Right hindlimb (tissue), 1 donor: Measurements from ENCODE around the gene NACC1.
A peak's percentile ranks its signal among the peaks of the same experiment; 100 is the strongest.
"Not testable (repeated sequence)": the region's sequence is repeated elsewhere in the genome, so short reads cannot be mapped to it uniquely, and the experiment has no call there.

Source experiments
- DNase-seq: peaks from one replicate; pipeline ENCODE4 v3.0.0-alpha.2; 2018

Gene NACC1

DNA sequence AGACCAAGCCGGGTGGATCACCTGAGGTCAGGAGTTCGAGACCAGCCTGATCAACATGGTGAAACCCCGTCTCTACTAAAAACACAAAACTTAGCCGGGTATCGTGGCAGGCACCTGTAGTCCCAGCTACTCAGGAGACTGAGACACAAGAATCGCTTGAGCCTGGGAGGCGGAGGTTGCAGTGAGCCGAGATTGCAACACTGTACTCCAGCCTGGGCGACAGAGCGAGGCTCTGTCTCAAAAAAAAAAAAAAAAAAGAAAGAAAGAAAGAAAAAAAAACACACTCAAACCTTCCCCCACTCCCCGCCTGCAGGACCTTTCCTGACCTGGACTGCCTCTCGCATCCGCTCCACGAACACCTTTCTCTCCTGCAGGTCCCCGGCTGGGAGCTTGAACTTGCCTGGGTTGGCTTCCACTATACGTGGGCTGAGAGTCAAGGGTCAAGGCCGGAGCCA, 31.1 kb downstream of the NACC1 start:
- not testable (repeated sequence) for DNase-seq

DNA sequence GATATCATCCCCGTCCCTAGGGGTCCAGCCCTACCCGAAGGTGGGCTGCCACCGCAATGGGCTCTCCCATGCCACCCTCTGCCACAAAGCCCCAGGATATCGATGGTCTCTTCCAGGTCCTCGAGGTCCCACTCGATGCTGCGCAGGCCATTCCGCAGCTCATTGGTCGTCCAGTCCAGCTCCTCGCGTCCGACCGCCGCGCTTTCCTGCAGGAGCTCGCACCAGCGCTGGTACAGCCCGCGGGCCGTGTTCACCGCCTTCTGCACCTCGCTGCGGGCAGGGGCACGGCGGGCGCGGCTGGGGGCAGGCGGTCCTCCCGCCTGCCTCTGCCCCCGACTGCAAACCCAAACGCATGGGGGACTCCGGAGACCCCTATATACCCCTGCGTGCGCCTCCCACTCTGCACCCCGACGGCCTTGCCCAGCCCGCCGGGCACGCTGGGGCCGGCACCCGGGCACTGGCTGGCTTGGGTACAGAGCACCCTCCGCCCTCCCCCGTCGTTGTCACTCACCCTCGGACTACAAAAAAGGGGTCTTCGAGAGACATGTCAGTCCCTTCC, 31.6 kb downstream of the NACC1 start:
- DNase-seq: peak; percentile 66

DNA sequence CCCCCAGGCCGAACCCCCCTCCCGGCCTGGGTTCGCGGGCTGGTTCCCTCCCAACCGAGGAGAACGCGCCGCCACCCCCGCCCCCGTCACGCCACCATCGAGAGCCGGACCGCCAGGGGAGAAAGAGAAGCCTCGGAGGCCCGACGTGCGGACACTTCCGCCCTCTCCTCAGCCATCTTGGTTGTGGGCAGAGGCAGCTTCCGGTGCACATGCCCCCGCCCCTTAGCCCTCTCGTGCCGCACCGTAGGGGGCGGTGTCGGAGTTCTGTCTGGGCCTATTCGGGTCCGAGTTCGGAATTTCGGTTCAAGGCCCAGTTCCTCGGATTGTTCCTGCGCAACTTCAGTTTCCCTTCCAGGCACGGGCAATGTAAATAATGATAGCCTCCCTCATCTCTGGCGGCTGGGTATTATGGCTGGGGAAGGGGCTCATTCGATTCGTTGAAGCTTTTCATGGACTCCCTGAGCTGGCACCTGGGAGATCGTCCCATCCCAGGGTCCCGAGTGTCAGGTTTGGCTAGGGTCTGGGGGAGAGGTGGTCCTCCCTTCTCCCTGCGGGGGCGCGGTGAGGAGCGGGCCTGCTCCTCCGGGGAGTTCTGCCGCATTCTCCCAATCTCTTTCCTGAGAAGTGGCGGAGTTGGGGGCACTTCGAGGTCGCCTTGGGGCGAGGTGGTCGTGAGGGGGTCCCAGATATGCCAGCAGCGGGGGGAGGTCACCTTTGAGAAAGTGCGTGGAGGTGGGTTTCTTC, 32.3 kb downstream of the NACC1 start, which contains the start of the genes IER2 and STX10:
IER2 (plus strand) TSS at position 225 of the 744 bp plus-strand sequence. CDS start 2,776 bp downstream, outside the sequence.
STX10 (minus strand) TSS at position 189 of the 744 bp plus-strand sequence. CDS start 202 bp downstream, outside the sequence.
- peak; percentile 96 for DNase-seq

DNA sequence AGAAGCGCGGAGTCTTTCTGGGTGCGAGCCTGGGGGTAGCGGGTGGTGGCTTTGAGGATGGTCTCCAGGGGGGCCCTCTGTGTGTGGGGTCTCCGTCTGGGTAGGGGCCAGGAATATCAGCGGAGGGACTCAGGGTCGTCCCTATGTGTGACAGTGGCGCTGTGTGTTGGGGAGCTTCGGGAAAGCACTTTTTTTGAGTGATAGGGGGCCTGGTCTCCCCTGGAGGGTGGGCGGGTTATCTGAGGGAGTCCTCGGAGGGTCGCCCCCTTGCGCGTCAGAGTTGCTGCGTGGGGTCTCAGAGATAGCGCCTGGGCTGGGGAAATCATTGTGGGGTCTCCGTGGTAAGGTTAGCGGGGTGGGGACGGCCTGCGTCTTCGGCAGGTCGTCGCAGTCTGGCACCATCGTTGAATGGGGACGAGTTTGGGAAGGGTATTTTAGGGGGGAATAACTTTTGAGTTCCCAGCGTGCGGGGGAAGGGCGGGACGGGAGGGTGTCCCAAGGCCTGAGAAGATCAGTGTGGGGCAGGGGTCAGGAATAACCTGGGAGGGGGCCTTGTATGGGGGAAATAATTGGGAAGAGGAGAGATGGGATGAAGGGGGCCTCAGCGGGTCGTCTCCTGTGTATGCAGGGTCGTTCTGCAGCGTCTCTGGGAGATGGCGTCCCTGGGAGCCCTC, 33.0 kb downstream of the NACC1 start:
- DNase-seq: peak; percentile 70

DNA sequence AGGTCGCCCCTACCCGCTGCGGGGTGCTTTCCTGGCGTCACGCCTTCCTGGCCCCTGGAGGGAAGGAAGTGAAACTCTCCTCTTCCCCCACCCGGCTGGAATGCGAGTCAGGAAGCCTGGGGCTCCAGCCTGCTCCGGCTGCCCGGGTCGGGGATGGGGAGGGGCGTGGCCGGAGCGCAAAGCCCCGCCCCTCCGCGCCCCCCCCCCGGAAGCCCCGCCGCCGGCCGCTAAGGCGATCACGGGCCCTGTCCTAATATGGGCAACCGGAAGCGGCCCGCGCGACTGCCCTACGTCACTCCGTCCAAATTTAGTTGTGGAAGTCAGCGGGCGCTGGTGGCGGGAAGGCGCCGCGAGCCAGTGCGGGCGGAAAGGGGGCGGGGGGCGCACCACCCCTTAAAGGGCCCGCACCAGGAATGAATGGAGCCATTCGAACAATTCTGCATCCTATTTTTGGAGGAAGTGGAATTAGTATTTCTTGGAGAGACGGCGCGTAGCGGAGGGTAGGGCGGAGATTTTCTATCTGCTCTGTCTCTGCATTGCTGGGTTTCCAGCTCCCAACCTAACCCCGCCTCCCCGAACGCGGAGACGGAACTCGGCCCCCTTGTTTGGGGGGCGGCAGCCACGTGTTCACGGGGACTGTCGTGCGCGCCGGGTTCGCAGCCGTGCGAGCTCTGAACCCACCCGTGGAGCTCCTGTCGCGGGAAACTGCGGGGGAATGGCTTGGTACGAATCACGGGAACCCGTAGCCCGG, 33.7 kb downstream of the NACC1 start:
- DNase-seq: peak; percentile 99

DNA sequence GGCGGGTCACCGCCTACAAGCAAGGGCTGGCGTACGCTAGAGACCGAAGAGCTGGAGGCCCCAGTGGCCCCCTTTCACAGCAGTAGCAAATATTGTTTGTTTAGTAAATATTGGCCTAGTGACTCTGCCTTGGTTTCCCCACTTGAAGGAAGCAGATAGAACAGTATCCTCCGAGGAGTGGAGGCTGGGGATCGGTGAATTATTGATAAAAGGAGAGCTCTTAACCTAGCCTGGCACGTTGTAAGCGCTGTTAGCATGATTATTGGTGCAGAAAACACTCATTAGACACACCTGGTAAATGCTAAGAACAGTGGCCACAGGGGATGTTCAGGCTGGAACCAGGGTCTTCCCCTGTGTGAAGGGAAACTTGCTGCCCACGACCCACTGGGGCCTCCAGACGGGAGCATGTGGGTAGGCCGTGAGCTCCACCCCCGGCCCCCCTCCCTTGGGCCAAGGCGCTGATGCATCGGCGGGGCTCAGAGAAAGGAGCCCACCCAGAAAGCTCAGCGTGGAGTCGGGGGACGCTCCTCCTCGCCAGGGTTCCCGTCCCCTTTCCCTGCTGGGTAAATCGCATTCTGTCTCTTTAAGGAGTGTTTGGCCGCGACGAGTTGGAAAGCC, 34.4 kb downstream of the NACC1 start:
- DNase-seq: peak; percentile 97

DNA sequence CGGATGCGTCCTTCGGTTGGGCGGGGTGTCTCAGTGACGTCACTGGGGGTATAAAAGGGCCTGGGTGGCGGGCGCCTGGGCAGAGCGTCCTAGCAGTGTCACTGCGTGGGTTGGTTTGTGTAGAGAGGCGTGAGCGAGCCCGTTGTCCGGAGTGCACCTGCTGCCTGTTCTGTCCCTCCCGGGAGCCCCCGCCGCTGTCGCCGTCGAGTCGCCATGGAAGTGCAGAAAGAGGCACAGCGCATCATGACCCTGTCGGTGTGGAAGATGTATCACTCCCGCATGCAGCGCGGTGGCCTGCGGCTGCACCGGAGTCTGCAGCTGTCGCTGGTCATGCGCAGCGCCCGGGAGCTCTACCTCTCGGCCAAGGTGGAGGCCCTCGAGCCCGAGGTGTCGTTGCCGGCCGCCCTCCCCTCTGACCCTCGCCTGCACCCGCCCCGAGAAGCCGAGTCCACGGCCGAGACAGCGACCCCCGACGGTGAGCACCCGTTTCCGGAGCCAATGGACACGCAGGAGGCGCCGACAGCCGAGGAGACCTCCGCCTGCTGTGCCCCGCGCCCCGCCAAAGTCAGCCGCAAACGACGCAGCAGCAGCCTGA, 35.0 kb downstream of the NACC1 start:
- no peak for DNase-seq

DNA sequence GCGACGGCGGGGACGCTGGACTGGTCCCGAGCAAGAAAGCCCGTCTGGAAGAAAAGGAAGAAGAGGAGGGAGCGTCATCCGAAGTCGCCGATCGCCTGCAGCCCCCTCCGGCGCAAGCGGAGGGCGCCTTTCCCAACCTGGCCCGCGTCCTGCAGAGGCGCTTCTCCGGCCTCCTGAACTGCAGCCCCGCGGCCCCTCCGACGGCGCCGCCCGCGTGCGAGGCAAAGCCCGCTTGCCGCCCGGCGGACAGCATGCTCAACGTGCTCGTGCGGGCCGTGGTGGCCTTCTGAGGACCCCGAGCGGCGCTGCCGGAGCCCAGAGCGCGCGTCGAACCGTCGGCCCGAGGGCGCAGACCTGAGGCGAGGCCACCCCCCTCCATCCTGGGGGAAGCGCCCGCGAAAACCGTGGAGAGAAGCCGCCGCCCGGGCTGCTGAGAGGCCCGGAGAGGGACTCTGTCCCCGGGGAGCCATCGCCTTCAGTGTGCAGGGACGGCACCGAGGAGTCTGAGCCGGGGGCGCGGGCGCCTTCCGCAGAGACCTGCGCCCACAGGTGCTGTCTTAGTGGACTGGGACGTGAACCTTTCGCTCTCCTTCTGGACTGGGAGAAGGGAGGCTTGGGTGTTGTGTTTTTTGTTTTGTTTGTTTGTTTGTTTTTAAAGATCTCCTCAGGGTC, 35.6 kb downstream of the NACC1 start:
- peak; percentile 74 for DNase-seq

DNA sequence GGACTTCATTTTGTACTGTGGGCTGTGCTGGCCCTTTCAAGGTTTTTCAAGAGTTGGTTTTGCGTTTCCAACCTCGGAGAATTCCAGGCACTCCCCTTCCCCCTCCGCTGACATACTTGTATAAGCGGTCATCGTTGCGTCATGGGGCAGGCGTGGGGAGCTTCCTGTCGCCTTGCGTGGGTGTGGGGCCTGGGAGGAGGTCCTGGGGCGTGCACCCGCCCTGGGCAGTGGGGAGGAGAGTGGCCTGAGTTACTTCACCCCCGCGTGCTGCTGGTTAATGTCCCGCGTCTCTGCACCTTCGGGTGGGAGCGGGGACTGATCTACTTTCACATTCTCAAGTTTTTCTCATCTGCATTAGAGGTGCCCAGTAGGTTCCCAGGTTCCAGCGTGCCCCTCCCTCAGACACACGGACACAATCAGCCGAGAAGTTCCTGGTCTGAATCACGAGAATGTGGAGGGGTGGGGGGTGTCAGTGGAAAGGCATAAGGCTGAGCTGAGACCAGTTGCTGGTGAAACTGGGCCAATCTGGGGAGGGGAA, 36.2 kb downstream of the NACC1 start:
- DNase-seq: peak; percentile 90

DNA sequence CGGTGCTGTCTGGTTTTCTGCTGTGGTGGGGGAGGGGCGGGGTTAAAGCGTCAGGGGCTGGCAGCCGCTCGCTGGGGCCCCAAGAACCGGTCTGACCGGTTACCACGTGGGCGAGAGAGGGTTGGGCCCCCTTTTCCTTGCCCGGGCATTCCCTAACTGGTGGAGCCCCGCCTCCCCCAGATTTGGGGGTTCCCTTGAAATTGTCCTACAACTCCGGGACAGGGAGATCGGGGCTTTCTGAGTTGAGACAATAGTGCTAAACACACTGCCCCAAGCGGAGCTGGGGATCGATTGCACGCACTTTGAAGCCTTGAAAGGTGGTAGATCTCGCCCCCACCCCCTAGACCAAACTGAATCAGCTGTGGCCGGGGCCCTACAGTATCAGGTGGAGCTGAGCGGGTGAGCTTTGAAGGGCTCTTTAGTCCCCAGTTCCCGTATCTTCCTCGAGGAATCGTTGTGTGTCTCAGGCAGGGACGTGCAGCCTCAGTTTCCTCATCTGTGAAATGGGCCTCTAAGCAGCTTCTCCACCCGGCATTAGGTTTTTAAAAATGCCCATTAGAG, 36.9 kb downstream of the NACC1 start:
- peak; percentile 80 for DNase-seq

DNA sequence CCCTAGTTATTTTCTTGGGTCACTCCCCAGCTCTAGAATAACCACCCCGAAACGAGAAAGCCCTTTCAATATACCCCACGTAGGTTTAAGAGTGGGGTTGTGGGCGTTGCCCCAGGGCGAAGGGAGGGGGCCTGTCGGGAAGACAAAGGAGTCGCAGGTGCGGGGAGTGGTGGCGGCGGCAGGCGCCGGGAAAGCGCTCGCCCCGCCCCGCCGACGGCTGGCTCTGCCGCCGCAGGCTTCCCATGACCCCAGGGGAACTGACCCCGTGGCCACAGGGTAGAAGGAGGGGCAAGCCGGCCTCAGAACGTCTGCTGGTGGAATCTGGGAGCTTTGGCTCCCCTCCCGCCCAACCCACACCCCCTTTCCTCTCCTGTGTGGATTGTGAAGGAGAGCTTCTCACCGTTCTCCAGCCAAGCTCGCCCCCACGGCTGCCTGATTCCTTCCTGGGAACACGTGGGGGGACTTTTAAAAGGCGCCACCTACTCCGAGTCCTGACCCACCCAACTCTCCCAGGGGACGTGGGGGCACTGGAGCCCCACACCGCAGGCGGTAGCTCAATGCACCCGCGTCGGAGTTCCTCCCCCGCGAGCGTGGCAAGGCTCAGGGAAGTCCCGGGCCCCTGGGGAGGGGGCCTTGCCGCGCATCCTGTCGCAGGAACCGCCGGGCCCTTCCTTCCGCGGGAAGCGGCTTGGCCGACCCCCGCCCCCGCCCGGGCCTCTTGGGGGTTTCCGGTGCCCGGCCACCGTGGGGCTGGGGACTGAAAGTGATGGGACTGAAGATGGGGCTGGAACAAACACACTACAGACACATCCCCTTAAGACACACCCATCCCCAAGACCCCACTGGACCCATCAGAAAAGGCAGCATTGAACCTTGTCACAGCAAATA, 37.7 kb downstream of the NACC1 start:
- peak; percentile 85 for DNase-seq

DNA sequence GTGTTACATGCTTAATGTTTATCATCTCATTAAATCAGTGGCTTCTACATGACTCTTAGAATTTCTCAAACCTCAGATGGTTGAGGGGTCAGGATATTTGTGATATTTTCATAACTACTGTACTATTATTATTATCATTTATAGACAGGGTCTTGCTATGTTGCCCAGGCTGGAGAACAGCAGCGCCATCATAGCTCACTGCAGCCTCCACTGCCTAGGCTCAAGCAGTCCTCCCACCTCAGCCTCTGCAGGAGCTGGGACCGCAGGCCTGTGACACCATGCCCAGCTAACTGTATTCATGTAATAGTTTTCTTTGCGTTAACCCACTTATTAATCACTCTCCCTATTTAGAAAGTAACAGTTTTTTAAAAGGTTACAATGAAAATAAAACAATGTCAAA, 41.6 kb downstream of the NACC1 start:
- no peak for DNase-seq

DNA sequence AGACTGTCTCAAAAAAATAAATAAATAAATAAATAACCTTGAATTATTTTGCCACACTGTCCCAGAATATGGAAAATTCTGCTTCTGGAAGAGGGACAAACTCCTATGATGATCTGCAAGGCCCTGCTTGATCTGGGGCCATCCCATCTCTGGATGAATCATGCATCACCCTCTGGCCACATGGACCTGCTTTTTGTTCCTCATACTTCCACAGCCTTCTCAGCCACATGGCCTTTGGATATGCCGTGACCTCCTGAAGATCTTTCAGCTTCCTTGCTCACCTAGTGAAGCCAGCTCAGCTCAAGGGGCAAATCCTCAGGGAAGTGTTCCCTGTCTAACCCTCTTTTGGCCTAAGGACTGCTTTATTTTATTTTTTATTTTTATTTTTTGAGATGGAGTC, 42.5 kb downstream of the NACC1 start:
- DNase-seq: no peak

DNA sequence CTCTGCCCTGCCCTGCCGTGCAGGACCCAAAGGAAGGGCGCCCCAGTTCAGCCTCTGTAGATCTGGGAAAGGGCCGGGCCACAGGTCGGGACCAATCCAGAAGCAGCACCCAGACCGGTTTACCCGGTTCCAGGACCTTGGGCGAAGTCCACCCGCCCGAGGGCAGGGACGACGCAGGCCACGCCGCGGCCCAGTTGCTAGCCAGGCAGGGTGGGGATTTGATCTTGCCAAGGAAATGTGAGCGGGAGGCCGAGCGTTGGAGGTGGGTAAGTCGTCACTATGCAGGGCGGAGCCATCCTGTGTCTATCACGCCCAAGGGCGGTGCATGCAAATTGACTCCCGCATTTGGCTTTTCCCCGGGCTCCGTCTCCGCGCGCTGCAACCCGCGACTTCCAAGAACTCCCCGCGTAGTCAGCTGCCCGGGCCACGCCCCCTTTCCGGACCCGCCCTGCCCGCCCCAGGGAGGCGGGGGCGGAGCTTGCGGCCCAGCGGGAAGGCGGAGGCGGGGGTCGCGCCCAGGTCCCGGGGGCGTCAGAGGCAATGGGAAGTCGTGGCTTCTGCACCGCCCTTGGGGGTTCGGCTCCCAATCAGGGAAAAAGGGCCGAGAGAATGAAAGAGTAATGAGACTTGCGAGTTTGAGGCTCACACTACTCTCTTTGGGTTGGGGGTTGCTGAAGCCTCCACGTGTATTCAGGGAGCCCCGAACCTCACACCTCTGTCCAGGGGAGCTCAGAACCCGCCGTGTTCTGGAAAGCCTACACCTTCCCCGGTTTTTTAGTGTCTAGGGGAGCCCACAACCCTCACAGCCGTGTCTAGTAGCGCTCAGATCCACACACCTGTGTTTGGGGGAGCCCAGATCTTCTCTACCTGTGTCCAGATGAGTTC, 44.9 kb downstream of the NACC1 start:
- peak; percentile 96 for DNase-seq

DNA sequence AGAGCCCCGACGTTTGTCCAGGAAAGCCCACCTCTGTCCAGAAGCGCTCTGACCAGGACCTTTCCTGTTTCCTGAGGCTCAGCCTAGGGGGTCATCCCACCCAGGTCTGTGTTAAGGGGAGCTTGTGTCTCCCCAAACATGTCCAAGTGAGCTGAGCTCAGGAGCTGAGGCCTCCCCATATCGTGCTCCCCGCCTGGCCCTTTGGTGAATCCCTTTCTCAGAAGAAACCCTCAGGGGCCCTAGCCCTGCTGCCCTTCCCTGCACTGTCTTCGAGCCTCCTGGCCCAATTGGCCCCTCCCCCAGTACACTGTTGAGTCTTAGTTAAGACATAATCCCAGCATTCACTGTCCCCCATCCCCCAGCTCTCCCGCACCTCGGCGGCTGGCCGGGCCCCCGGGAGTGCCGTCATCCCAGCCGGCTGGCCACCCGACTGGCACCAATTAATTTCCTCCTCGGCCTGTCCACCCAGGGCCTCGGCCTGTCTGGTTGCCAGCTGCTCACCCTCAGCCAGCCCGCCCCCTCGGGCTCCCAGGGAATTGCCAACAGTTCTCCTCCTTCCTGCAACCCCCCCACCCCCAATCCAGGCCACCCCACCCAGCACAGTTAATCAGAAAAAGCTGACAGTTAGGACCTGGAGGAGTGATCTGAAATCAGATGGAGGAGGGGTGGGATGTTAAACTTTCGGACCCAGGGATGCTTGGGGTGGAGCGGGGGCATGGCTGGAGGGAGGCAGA, 45.7 kb downstream of the NACC1 start:
- peak; percentile 80 for DNase-seq

DNA sequence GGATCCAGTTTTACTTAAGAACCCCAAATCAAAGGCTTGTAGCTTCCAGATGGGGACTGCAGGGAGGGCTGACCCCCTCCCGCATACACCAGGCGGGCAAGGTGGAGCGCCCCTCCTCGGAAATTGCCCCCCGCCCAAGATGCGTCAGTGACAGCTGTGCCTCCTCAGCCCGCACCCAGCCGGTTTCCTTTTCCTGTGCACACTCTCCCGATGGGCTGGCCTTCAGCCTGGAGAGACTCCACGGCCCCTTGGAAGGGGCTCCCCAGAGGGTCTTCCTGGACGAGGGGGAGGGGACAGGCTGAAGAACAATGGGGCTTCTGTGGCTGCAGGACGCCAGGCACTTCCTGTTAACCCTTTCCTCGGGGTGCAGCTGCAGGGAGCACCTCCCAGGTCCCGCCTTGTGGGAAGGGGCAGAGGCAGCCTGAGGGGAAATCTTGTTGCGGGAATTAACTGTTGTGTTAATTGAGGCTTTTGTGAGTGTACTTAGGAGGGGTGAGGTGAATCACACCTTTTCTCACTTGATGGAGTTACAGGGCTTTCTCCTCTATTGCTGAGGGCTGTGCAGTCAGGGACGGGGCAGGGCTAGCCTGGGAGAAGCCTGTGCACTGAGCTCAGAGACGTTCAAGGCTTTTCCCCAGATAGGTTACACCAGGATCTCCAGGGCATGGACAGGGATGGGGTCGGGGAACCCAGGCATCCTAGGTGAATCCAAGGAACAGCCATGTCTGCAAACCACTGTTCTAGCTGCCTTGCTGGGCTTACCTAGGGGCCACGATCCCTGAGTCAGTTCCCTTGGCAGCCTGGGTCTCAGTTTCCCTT, 46.5 kb downstream of the NACC1 start:
- peak; percentile 86 for DNase-seq
